Stimulated activated CD4-positive, alpha-beta T cell treated with anti-CD3 and anti-CD28 coated beads, Interleukin-2, amount 100 ng/mL, for 48 hours (primary cell): ENCODE measurements around the gene LAMA5.

Experiments
- DNase-seq, 2 donors: peaks; one replicate each; pipeline ENCODE4 v3.0.0-alpha.2; 2020

The LAMA5 gene

DNA sequence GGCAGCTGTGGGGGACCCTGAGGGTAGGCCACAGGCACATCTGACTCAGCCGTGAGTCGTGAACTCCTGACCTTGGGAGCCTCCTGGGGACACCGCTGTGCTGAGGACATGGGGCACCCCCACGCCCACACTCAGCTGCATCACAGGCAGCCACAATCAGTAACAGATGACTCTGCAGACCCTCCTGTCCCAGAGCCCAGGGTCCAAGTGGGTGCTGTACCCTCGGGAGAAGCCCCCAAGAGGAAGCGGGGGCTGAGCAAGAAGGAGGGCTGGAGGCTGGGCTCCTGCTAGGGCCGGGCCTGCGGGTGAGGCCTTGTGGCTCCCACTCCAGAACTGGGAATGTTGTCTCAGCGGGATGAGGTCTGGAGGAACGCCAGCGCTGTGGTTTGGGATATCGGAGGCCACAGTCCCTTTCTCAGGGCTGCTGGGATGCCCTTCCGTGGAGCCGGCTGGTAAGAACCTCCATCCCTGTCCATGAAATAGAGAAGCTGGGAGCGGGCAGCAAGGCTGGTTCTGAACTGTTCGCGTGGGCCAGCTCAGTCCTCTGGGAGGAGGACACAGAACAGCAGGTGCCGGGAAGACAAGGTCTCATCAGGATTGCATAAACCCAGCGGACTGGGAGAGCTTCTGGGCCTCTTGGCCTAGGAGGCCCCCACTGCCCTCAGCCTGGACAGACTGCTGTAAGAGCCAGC lies 3.1 kb upstream of the LAMA5 start:
- DNase-seq, result no peak

DNA sequence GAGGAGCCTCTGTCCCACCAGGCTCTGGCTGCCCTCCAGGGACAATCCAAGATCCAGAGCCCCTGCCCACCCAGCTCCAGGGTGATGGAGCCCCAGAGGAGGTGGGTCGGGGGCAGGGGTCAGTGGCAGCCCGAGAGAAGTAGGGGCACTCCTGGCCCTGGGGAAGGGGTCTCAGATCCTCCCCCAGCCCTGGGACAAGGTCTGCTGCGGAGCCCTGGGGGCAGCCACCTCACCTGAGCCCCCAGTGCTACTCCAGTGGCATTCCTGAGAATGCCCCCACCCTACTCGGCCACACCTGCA lies 2.7 kb upstream of the LAMA5 start:
- DNase-seq, result no peak

DNA sequence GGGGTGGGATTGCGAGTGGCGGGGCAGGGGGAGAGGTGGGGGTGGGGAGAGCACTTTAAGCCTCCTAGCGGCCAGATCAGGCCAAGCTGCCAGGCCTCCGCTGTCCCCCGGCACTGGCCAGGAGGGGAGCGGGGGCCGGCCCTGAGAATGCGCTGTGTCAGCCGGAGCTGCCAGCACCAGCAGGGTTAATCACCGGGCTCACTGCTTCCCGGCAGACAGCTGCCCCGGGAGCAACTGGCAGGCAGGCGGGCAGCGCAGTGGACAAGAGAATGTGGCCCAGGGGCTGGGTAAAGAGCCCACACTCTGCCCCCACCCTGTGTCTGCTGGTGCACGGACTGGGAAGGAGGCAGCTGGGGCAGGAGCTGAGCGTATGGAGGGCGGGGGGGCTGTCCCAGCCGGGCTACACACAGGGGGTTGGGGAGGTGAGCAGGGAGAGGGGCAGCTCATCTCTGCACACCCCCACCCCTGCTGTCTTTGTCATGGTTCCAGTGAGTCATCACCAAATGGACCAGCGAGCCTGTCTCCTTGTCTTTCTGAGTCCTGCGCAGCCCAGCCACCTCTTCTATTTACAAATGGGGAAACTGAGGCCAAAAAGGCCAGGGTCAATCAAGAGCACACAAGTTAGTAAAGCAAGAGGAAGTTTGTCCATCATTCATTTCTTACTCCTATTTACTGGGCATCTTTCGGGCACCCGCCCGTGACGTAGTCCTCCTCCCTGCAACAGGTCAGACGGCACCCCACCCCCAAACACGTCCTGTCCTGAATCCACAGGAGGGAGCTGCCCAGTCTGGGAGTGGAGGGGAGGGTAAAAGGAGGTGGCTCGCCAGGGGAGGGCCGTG lies 2.1 kb upstream of the LAMA5 start:
- DNase-seq, result no peak

DNA sequence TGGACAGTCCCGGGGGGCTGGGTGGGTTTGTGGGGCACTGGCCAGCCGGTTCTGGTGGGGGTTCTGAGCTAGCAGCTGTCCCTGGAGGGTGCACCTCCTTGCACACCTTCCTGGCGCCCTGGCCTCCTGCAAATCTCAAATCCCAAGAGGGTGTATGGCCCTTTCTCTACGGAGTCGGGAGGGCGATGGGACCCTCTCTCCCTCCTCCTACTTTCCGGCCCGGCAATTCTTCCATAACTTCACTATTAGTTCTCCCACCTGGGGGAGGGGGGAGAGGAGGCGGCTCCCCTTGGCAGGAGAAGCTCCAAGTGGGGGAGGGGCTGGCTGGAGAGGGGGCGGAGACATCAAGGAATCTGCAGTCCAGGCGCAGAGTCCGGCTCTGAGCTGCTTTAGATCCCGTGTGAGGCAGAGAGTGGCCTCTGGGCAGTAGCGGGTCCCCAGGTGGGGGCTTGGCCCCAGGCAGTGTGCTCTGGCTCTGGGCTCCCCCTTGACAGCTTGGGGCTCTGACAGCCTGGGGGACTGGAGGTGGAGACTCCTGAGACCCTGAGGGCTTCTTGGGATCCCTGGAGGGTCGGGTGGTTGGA lies 1.4 kb upstream of the LAMA5 start:
- no peak for DNase-seq

DNA sequence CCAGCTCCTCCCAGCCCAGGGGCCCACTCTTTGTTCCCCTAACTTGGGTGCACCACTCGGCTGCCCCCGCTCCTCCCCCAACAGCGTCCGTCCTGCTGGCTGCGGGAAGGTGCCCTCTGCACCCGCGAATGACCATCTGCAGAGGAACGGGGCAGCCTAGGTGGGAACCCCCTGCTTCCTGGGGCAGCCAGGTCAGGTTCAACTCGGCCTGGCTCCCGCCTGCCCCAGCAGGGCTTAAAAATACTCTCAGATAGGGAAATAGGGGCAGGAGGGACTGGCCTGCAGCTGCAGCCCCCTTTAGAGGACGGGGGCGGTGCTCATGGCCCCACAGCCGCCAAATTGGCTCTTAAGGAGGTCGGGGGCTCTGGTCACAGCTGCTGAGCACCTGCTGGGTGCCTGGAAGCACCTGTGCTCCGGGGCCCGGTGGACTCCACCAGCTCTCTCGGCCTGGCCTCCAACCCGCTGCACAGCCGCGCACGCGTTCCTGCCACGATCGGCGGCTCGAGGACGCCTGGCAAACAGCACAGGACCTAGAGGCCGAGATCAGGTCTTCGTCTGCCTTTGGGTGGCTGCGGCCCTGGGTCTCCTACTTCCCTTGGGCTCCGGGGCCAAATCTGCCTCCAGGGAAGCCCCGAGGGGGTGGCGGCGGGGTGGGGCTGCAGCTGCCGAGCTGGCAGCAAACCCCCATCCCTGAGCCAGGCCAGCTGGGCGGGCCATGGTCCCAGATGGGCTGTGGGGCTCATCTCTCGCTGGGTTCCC lies 700 bp upstream of the LAMA5 start:
- DNase-seq, result no peak

DNA sequence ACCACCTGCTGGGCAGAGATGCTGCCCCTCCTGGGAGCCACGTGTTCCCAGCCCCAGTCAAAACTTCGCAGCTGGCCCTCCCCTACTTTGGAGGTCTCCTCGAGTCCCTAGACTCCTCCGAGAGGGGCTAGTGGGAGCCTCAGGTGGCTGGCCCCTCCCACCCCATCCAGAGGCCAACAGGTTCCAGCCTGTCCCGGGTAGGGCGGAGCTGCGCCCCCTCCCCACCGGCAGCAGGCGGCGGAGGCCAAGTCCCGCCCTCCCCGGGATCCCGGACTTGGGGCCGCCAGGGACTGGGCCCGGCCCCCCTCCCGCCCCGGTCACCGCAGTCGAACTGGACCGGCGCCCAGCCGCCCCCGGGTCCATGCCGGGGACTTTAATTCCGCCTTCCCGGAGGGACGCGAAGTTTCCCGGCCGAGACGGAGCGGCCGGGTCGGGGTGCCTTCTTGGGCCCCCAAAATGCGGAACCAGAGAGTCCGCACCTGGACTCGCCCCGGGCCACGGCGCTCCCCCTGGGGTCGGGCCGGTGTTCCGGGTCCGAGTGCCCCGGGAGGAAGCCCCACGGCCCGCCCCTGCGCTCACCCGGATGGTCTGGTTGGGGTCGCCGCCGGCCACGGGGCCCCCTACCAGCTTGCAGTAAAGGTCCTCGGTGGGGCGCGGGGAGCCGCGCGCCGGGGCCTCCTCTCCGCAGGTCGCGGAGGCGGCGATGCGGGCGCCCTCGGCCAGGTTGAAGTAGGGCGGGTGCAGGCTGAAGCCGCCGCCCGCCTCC lies 559 bp downstream of the LAMA5 start:
- no peak for DNase-seq

DNA sequence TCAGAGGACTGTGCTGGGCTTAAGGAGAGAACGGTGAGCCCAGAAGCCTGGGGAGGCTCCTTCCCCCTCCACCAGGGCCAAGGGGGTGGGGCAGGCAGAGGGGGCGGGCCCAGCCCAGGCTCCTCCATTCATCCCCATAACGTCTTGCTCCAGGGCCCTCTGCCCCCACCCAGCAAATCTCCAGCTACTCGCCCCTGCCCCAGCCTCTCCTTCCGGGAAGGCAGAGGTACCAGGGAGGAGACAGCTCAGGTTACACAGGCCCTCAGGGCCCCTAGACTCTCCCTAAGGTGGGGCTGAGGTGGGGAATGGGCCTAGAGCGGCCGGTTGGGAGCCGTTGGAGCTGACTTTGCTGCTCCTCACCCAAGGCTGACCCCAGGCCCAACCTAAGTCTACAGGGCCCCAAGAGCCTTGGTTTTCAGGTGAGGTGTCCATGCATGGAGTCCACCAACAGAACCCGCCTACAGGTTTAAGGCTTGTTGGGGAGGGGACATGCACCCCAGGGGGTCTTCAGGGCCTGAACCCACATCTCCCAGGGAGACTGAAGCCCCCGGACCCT lies 1.2 kb downstream of the LAMA5 start:
- DNase-seq, result no peak

DNA sequence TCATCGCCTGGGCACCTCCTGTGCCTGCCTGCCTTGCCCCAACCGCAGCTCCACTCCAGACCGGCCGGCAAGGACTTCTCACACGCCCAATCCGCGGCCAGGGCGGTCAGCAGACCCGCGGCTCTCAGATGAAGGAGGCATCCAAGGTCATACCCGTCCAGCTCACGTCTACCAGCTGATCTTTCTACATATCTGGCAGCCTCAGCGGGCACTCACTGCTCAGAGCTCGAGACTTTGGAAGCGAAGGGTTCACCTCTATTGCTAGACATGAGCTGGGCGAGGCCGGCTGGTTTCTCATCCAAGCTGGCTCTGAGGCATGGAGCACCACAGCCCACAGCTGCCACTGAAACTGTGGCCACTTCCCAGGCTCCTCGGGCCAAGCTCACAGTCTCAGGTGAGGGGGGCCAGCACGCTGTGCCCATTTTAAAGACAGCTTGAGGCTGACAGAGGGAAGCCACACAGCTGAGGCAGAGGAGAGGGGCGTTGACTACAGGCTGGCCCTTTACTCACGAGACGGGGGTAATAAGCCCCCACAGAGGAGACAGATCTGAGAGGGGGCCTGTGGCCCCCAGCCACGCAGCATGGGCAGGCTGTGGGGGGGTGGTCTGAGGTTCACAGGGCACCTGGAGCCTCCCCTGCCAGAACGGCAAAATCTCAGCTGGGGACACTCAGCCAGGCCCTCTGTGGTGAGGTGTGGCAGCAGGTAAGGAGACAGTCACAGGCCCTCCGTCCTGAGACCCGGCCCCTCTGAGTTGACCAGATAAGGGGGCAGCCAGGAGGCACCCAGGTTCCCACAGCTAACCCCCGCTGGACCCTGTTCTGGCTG lies 2.0 kb downstream of the LAMA5 start:
- no peak for DNase-seq

DNA sequence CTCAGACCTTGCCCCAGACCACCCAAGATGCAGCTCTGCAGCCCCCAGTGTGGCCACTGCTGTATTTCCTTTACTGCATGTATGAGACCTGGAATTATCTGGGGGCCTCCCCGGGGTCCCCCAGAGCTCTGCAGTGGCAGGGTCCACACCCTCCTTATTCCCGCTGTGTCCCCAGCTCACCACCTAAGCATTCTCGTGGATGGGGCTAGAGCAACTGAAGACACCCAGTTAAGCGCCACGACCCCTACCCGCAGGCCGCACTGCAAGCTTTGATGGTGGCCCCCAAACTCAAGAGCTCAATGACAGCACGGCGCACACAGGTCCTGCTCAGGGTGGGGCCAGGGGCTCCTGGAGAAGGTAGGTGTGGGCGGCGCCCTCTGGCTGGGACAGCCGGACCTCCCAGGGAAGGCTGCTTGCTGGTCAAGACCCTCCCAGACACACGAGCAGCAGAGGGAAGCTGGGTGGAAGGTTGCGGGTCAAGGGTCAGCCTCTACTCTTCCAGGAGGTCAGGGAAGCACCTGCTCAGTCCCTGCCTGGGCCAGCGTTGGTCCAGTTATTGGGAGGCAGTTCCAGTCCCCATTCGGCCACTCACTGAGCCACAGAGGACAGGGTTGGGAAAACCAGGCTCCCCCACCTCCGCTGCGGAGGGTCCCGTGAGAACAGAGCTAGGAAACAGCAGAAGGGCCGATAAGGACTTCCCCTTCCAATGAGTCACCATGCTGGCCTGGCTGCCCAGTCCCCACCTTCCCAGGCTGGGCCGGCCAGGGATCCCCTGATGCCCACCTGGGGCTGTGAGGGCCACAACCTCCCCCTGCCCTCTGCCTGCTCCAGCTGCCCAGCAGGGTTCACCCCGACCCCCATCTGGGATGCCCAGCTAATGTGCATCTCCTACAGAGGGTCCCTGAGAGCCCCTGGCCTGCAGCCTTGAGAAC lies 2.9 kb downstream of the LAMA5 start:
- no peak for DNase-seq

DNA sequence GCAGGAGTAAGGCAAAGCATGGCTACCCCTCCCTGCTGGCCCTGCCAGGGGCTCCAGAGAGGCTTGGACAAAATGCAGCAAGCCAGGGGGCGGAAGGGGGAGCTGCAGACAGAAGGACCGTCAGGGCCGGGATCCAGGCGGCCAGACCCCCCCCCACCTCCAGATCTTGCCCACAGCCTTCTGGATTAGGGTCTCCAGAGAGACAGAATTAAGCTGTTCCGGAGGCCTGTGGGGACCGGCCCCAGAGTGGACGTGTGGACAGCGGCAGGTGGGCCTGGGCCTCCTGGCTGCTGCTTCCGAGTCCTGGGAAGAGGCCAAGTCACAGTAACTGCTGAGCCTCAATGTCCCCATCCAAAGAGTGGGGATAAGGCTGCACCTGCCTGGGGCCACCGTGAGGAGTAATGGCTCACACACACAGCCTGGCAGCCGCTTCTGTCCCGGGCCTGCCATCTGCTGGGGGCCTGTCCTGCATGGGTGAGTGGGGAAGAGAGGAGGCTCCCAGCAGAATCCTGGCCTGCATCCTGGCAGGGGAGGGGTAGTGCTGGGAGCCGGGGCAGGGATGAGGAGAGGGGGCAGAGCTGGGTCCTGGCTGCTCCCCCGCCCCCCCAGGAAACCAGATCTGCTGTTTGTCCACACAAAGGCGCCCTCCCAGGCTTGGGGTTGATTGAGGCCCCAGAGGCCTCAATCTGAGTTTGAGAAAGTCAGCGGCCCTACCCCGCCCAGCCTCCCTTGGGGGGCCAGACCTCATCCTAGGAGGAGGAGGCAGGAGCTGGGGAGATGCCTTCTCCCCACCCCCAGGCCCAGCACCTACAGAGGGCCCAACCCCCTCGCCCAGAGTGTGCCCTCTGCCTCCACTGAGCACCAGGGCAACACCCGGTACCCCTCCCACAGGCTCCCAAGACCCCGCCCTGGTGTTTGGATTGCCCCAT lies 3.9 kb downstream of the LAMA5 start:
- DNase-seq, result no peak

DNA sequence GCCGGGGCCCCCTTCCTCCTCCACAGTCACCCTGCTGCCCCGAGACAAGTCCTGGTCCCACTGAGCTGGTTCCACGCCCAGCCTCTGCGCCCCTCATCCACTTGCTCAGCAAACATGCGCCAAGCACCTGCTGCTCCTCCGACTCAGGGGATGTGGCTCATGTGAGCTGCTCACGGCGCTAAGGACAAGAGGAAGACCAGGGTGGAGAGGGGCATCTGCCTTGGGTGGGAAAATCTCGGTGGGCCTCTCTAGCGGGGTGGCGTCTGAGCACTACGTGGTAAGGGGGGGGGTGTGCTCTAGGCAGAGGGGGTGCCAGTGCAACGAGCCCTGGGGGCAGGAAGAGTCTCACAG lies 4.5 kb downstream of the LAMA5 start:
- no peak for DNase-seq

DNA sequence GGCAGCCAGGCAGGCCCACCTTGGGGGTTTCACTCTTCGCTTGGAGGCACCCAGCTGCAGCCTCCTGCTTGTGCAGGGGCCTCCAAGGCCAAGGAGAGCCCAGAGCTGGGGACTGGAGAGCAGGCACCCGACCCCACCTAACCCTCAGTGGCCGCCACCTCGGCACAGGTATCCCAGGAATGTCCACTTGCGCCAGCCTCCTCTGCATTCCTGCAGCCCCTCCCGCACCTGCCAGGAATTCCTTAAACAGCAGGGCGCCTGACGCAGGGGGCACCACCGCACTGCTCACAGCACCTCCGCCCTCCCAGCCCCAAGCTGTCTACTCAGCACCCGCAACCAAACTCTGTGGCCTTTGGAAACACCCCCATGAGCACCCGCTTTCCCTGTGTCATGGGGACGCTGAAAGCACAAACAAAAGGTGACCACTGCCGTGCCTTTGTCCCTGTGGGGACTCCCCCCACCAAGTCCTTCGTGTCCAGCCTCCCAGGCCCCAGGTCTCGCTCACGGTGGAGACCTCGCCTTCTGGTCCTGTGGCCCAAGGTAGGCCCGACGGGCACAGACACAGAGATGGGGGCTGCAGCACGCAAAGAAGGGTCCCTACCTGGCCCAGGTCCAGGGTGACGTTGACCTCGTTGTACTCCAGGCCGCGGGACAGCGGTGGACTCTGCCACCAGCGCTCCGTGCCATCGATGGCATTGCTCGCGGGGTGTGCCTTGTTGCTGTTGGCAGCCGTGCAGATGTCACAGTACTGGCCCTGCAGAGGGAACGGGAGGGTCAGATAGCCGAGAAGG lies 5.1 kb downstream of the LAMA5 start:
- no peak for DNase-seq

DNA sequence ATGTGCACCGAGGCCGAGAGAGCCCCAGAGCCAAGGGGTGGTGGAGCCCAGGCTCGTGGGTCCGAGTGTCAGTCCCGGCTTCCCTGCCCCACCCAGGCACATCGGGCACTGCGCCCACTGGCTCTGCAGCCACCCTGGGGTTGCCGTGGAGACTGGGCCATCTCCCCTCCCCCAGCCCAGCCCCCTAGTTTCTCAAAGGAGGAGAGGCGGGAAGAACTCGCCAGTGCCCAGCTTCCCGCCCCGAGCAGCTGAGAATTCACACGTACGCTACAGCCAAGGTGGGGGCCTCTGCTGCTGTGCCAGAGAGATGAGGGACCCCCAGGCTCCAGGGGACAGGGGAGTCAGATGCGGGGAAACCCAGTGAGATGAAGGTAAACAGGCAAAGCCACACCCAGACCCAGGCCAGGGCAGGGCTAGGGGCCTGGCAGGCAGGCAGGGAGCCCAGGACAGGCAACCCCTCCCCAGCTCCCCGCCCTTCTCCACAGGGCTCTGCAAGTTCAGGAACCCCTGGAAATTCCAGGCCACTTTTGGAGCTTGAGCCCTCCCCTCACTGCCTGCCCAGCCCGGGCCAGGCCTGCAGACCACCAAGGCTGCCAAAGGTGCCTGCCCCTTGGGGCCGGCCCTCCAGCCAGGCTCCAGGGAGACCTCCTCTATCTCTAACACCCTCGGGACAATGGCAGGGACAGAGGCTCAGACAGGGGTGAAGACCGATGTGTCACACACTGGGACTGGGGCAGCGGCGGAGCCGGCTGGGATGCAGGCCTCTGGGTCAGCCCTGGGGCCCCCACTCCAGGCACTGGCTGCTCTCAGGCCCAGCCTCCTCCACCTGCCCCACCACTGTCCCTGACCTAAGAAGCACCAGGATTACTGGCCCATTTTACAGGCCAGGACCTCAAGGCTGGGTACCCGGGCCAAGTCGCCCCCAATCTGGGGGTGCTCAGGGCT lies 6.0 kb downstream of the LAMA5 start:
- no peak for DNase-seq

DNA sequence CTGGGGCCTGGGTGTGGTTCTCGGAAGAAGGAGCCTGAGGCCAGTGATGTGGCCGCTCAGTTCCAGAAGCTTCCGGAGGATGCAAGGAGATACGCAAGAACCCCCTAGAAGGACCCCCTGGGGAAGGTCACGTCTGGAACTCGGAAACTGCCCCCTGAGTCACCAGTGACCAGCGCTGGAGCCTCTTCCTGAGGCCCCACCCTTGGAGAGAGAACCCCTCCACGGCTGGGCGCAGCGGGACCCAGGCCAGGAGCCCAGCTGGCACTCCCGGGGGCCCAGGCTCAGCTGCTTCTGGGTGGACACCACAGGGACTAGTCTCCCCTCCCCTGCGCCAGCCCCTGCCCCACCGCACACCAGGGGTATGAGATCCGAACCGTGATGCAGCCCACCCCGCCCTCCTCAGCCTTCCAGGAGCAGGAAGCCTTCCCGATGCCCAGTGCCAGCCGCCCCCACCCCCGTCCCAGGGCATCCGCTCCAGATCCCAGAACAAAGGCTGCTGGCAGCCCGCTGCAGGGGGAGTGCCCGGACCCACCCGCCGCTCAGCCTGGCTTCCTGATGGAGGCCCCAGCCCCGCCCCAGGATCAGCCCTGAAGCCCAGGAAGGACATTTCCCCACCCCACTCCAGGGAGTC lies 7.5 kb downstream of the LAMA5 start:
- DNase-seq, result no peak

DNA sequence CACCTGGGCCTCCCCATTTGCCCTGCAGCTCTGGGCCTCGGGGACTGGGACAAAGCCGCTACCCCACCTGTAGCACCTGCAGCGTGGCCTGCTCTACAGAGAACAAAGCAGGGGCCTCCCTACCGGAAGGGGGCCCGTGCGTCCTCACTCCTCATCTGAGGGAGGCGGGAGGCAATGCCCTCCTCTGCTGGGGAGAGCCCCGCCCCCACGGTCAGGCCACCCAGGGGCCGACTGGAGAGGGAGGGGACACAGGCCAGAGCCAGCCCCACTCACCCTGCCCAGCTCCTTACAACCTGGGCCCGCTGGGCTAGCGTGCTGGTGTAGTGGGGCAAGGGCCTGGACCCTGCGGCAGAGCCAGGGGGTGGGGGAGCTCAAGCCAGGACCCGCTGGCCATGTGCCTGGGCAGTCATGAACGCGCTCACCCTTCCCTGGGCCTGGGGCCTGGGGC lies 8.0 kb downstream of the LAMA5 start:
- no peak for DNase-seq

DNA sequence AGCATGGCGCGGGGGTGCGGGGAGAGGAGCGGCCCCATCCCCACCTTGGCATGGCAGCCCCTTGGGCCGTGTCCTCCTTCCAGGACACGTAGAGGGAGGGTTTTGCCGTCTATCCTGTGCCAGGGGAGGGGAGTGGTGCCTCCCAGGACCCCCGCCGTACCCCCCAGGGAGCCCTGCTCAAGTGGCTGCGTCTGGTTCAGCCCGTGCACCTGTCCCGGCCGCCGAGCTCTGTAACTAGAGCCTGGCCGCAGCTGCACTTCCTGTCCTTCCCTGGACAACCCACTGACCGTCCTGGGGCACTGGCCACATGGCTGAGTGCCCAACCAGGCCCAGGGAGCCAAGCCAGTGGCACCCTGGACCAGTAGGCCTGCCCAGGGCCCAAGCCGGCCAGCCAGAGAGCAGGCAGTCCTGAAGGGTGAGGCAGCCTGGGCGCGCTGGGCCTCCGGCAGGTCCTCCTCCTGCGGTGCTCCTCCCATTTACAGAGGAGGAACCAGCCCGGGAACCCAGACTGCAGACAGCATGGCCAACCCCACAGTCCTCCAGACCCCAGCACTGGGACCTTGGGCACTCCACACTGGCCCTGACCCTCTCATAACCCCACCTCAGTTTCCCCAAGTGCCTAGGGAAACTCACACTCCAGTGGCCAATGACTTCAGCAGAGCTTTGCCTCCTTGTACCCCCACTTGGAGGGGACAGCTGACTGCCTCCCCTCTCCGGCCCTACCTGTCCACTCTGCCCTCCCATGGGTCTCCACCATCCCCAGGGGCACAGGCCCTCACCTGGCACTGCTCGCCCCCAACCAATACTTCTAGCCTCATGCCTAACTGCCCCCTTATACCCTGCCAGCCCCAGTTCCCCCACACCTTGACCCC lies 8.7 kb downstream of the LAMA5 start:
- no peak for DNase-seq
